Stimulated activated CD4-positive, alpha-beta T cell treated with anti-CD3 and anti-CD28 coated beads, Interleukin-12 subunit alpha, Interleukin-12 subunit beta, amount 100 ng/mL, for 4 hours (primary cell): ENCODE measurements around the gene RGS6.

Experiments used
- DNase-seq: peaks from one replicate; pipeline ENCODE4 v3.0.0-alpha.2; 2020

Gene RGS6

DNA sequence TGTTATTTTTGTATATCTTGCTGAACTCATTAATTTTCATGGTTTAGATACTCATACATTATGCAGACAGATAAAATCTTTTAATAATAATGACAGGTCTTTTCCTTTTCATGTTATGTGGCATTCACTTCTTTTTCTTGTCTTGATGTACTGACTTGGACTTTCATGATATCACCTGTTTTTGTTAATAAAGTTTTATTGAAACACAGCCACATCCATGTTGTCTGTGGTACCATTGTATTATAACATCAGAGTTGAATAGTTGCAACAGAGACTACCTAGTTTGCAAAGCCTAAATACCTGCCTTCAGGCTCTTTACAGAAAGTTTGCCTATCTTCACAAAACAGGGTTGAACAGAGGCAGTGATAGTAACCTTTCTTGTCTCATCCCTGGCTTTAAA is 85.1 kb downstream of the RGS6 start:
- no peak for DNase-seq

- DNase-seq, result no peak
Measured at GRCh38 chr14:72023128-72024042, 91.2 kb downstream of the RGS6 start.

- DNase-seq, result peak; percentile 4
Measured at GRCh38 chr14:72024043-72024407, 91.8 kb downstream of the RGS6 start.

- no peak for DNase-seq
Measured at GRCh38 chr14:72024504-72024903, 92.3 kb downstream of the RGS6 start.

GRCh38 chr14:72026536-72026935 is 94.3 kb downstream of the RGS6 start:
- no peak for DNase-seq

GRCh38 chr14:72027061-72027460 is 94.8 kb downstream of the RGS6 start:
- no peak for DNase-seq

- no peak for DNase-seq
Measured at GRCh38 chr14:72033365-72033764, 101.1 kb downstream of the RGS6 start.

- no peak for DNase-seq
Measured at GRCh38 chr14:72040528-72040927, 108.3 kb downstream of the RGS6 start.

GRCh38 chr14:72045271-72045670 is 113.0 kb downstream of the RGS6 start:
- no peak for DNase-seq

DNA sequence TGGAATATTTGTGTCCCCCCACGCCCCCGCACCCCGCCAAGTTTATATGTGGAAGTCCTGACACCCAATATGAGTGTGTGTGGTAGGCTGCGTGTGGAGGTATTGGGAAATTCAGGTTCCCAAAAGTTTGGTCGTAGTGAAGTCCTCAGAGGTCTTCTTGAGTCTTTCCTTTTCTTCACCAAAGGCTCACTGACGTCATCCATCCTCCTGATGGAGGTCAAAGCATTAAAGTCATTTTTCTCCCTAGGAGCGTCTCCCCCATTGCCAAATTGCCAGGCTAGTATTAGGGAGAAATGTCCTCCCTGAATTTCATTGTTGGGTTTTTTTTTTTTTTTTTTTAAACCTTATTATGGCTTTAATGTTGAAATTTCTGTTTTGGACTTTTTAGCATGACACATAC is 113.7 kb downstream of the RGS6 start:
- no peak for DNase-seq

DNA sequence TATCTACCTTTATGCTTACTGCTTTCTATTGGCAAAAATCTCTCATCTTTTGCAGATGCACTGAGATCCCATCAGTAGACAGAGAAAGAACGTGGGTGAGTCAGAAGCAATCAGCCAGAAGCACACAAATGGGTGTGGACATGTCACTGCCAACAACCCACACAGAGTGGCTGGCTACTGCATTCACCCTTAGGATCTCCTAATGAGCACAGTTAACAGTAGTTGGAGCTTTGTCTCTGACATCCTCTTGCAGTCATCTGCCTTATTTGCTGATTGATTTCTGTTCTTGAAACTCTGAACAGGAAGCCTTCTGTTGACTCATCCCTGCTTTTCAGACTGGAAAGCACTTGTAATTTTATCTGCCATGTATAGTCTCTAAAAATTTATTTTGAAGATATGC is 117.2 kb downstream of the RGS6 start:
- DNase-seq, result no peak

- DNase-seq, result no peak
Measured at GRCh38 chr14:72052356-72052755, 120.1 kb downstream of the RGS6 start.

- DNase-seq, result no peak
Measured at GRCh38 chr14:72053651-72054050, 121.4 kb downstream of the RGS6 start.

- DNase-seq, result no peak
Measured at GRCh38 chr14:72054911-72055310, 122.7 kb downstream of the RGS6 start.

- no peak for DNase-seq
Measured at GRCh38 chr14:72057701-72058285, 125.6 kb downstream of the RGS6 start.

DNA sequence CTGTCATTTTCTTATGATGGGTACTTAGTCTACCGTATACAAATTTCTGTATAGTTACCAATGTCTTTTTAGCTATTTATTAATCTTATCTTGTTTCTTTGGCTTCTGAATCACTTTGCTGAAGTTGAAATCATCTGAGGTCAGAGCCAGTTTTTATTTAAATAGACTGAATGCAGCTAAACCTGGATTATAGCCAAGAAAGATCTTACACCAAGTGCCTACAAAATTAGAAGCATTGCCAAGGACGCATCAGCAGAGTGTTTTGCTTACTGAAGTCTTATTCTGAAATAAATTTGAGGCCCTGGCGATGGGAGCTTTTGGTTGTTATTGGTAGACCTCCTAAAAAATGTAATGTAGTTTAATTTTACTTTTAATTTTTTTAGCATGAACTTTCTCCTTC is 128.2 kb downstream of the RGS6 start:
- DNase-seq, result no peak

DNA sequence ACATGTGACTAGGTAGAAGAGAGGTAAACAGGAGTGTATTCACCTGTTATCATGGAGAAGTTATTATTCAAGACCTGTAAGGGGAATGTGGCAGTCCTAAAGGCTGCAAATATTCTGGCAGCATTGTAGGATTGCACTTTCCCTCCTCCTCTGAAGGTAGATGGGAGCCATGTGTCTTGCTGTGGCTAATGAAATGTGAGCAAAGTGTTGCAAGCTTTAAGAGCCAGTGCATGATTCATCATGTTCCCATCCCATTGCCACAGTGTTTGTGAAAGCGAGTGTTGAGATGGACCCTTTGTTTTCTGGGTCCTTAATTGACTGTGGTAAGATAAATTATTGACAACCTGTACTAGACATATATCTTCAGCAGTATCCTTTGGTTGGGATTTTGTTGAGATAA is 128.7 kb downstream of the RGS6 start:
- no peak for DNase-seq

DNA sequence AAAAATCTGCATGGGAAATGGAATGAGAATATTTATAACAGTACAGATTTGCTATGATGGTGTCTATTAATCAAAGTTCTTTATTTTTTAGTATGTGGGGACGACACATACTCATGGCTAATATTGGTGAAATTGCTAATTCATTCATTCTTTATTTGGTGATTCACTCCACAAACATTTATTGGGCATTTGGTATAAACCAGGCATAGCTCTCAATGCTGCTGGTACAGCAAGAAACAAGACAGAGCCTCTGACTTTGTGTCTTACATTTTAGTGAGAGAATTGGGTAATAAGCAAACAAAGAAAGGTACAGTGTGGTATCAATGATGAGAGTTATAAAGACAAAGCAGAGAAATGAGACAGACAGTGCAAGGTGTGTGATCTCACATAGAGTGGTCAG is 129.5 kb downstream of the RGS6 start:
- DNase-seq, result no peak

DNA sequence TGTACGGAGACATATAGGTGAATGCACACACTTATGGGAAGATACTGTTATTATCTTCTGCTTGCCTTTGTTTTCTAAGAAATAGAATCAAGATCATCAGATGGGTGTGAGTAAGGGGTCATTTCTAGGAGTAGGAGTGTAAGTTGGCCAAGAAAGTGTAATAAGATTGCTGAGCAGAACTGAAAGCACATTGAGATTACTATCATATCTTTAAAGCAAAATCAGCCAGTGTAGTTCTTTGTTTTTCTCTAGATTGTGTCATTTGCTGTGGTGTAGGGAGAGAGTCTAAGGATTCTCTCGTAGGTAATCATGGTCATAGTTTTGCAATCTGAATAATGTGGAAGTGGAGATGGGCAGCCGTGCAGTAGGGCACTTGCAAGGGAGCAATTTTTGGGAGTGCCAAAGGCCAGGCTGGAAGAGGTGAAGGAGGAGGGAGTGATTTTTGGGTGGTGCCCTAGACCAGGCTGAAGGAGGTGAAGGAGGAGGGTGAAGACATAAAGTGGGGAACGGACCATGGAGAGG is 131.6 kb downstream of the RGS6 start:
- DNase-seq, result no peak

DNA sequence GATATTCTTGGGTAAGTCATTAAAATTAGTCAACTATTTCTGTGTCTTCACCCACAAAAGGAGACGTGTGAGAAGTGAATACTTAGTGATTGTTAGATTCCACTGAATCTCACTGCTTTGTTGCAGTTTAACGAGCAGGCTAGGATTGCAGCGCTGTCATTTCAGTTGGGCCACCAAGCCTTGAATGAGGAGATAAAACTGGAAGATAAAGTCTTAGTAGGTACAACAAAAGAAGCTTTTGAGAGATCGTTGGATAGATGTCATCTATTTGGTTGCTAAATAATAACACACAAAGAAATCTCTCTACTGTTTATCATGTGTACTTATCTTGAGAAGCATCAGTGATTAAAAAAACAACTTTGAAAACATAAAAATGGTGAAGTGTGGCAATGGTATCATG is 132.3 kb downstream of the RGS6 start:
- DNase-seq, result no peak

- DNase-seq, result no peak
Measured at GRCh38 chr14:72070458-72070857, 138.2 kb downstream of the RGS6 start.

DNA sequence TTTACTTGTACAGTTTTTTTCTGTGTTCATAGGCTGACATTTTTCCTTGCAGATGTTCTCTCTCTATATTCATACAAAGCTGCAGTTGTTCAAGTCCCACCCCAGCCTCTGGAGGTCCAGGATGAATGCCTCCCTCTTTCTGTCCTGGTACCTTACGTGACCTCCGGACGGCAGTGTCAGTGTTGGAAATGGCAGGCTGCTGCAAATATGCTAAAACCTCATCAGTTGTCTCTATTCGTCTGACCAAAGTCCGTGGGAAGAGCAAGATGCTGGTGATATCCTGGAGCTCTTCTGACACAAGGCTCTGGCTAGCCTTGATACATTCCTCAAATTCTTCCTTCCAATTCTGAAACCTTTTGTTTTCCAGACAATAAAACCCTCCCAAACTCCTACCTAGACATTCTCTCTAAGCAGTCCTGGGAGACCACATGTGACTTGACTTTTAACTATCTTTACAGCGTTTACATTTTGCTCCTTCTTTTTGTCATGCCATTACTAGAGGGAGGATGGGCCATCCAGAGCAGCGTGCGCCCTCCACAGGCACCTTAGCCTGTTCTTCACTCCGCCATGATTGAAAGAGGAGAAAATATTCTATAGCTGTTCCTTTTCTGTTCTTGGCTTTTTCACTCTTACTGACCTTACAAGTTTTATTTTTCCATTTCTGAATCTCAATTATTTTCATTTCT is 143.6 kb downstream of the RGS6 start:
- no peak for DNase-seq

GRCh38 chr14:72081137-72081536 is 148.9 kb downstream of the RGS6 start:
- no peak for DNase-seq

DNA sequence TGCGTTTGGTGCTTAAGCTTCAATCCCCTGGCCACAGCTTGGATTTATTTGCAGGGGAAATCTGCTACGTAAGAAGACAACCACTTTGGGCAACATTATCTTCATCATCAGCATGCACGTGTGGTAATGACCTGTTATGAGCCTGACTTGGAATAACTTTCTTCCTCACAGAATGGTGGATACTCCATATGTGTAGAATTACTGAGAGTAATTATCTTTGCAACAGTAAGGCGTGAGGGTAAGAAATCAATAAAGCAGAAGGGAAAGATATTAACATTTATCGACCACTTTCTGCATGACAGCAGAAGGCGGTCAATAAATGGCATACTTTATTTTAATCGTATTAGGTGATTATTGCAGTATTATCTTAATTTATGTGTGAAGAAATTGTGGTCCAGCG is 152.7 kb downstream of the RGS6 start:
- DNase-seq, result no peak
